Hepatocyte (in vitro differentiated cells): Measurements from ENCODE around the gene RAP1GDS1. TPM values are rescaled to one million over a fixed set of nuclear protein-coding genes. Genes with fewer than 3 reads are reported as not detected.
"Not testable (repeated sequence)": the region's sequence is repeated elsewhere in the genome, so short reads cannot be mapped to it uniquely, and the experiment has no call there.

Experiments
- DNase-seq: peaks from one replicate; pipeline ENCODE4 v3.0.0-alpha.2; 2016; ENCODE audit warnings: low spot score
- H2AFZ ChIP-seq: fragments of 200-600 bp; sonication (generic); 2 replicates; pipeline ENCODE4 v1.6.0; 2016; ENCODE audit warnings: antibody characterized with exemption, mild to moderate bottlenecking
- H3K27ac ChIP-seq: fragments of 200-600 bp; sonication (generic); 2 replicates; pipeline ENCODE4 v1.5.1; 2016; ENCODE audit warnings: mild to moderate bottlenecking
- H3K27me3 ChIP-seq: fragments of 200-600 bp; sonication (generic); 2 replicates; pipeline ENCODE4 v1.6.1; 2016
- H3K36me3 ChIP-seq: fragments of 200-600 bp; sonication (generic); replicated peaks from 2 replicates; pipeline ENCODE4 v1.5.1; 2016; ENCODE audit warnings: low read depth; ENCODE audit not compliant: insufficient read depth
- H3K4me1 ChIP-seq: fragments of 200-600 bp; sonication (generic); 2 replicates; pipeline ENCODE4 v1.5.1; 2016; ENCODE audit warnings: mild to moderate bottlenecking, moderate library complexity; ENCODE audit not compliant: insufficient read depth
- H3K4me2 ChIP-seq: fragments of 200-600 bp; sonication (generic); 2 replicates; pipeline ENCODE4 v1.6.0; 2016
- H3K4me3 ChIP-seq: fragments of 200-600 bp; sonication (generic); 2 replicates; pipeline ENCODE4 v1.5.1; 2016; ENCODE audit warnings: mild to moderate bottlenecking
- H3K79me2 ChIP-seq: fragments of 200-600 bp; sonication (generic); 2 replicates; pipeline ENCODE4 v1.6.0; 2017; ENCODE audit warnings: mild to moderate bottlenecking
- H3K9me2 ChIP-seq: fragments of 200-600 bp; sonication (generic); replicated peaks from 2 replicates; pipeline ENCODE4 v1.6.0; 2017; ENCODE audit warnings: mild to moderate bottlenecking; ENCODE audit not compliant: insufficient read depth
- H3K9me3 ChIP-seq: fragments of 200-600 bp; sonication (generic); 2 replicates; pipeline ENCODE4 v1.5.1; 2016; ENCODE audit warnings: low read depth, mild to moderate bottlenecking
- H4K20me1 ChIP-seq: fragments of 200-600 bp; sonication (generic); 2 replicates; pipeline ENCODE4 v1.6.0; 2016; ENCODE audit warnings: mild to moderate bottlenecking; ENCODE audit not compliant: insufficient read depth, poor library complexity, severe bottlenecking
- CTCF ChIP-seq: fragments of 200-600 bp; sonication (generic); IDR thresholded peaks from 2 replicates; pipeline ENCODE4 v1.5.1; 2016; ENCODE audit warnings: antibody characterized with exemption, mild to moderate bottlenecking; ENCODE audit not compliant: poor library complexity
- EZH2 ChIP-seq: fragments of 200-600 bp; sonication (generic); IDR thresholded peaks from 2 replicates; pipeline ENCODE4 v1.6.1; 2016; ENCODE audit warnings: antibody characterized with exemption, mild to moderate bottlenecking, borderline replicate concordance
- EZH2phosphoT487 ChIP-seq: fragments of 200-600 bp; sonication (generic); IDR thresholded peaks from one replicate; pipeline ENCODE4 v1.6.1; 2018; ENCODE audit warnings: antibody characterized with exemption, mild to moderate bottlenecking, low read depth, moderate library complexity; ENCODE audit not compliant: unreplicated experiment, severe bottlenecking
- WGBS: methylation state at CpG from one replicate; pipeline ENCODE4 v1.1.6; 2016; ENCODE audit warnings: low lambda C conversion rate; ENCODE audit errors: missing lambda C conversion rate; 5-methylcytosine and 5-hydroxymethylcytosine counted together
- polyA plus RNA-seq: library from polyadenylated mRNA; unstranded; fragments of >200 nt; fragmentation: Nextera tagmentation; extraction: Ambion mirVana; gene quantifications from 2 replicates; pipeline ENCODE4 v1.2.1, GENCODE V29; 2016
- total RNA-seq: library from RNA; depleted of rRNA; stranded (reverse); fragments of >200 nt; gene quantifications from 2 replicates; pipeline ENCODE4 v1.2.3, GENCODE V29; 2014

RAP1GDS1 gene
- total and polyA plus RNA-seq, 2 experiments from 2014 or later, result 25.3 to 42.7 TPM

GRCh38 chr4:98448908-98449307 lies 187.7 kb downstream of the RAP1GDS1 start:
- TF ChIP-seq EZH2 (no peak), CTCF (no peak)
- Histone ChIP-seq H3K4me1 (peaks cover 17% of the 10 kb centered on the region), H3K27me3 (no peaks in the 10 kb centered on the region), H3K9me2 (no peaks in the 10 kb centered on the region), H3K4me2 (no peak overlapping the region), H2AFZ (no peak overlapping the region), H3K9me3 (no peaks in the 10 kb centered on the region), H3K27ac (no peak overlapping the region), H3K4me3 (no peak overlapping the region), H4K20me1 (no peaks in the 10 kb centered on the region), H3K36me3 (no peaks in the 10 kb centered on the region), H3K79me2 (no peaks in the 10 kb centered on the region)
- no peak for DNase-seq

DNA sequence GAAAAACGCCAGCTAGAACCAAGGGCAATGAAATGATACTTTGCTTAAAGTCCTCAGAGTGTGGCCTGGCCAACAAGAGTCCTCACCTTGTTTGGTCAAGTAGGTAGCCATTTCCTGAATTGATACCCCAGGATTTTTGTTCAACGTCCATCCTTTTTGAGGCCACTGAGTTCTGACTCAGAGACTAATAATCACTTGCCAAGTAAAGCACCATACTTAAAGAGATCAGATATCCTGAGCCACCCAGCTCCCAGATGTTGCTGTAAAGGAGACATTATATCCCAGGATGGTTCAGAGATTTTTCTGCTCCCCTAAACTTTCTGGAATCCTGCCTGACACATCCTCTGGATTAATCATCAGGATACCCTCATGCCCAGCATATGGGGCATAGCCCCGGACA lies 190.9 kb downstream of the RAP1GDS1 start:
- H3K4me2 ChIP-seq, result no peak overlapping the region
- H3K36me3 ChIP-seq, result no peaks in the 10 kb centered on the region

GRCh38 chr4:98457422-98457821 lies 196.2 kb downstream of the RAP1GDS1 start:
- H4K20me1 ChIP-seq, DNase-seq, H3K79me2 ChIP-seq, H3K27ac ChIP-seq, H3K4me1 ChIP-seq, H2AFZ ChIP-seq, H3K36me3 ChIP-seq, H3K27me3 ChIP-seq, H3K4me3 ChIP-seq, H3K4me2 ChIP-seq, H3K9me2 ChIP-seq, H3K9me3 ChIP-seq: not testable (repeated sequence)
- 94% methylated on average over 9 of the region's 9 CpGs for WGBS

More for the DNA sequence above, 190.9 kb downstream of the RAP1GDS1 start:
- no peaks in the 10 kb centered on the region for H3K9me3 ChIP-seq
- TF ChIP-seq CTCF (no peak), EZH2phosphoT487 (no peak), EZH2 (no peak)
- H3K4me1 ChIP-seq, result peaks cover 14% of the 10 kb centered on the region
- H3K79me2 ChIP-seq, result no peaks in the 10 kb centered on the region
- H4K20me1 ChIP-seq, result no peaks in the 10 kb centered on the region
- H3K27me3 ChIP-seq, result no peaks in the 10 kb centered on the region
- no peak overlapping the region for H3K4me3 ChIP-seq
- 94% methylated on average over 3 of the region's 3 CpGs for WGBS
- no peak overlapping the region for H2AFZ ChIP-seq
- no peak overlapping the region for H3K27ac ChIP-seq
- no peaks in the 10 kb centered on the region for H3K9me2 ChIP-seq
- no peak for DNase-seq

- not testable (repeated sequence) for H3K4me1 ChIP-seq, H3K4me2 ChIP-seq, H3K79me2 ChIP-seq, H3K4me3 ChIP-seq, H2AFZ ChIP-seq, H4K20me1 ChIP-seq, DNase-seq, H3K36me3 ChIP-seq, H3K27me3 ChIP-seq, H3K9me3 ChIP-seq, H3K27ac ChIP-seq, H3K9me2 ChIP-seq
- WGBS, result 98% methylated on average over 2 of the region's 2 CpGs
These were observed 200.1 kb downstream of the RAP1GDS1 start for GRCh38 chr4:98461121-98461865.
